HuH-7 (cell line): ENCODE results near the gene MAK.
"Not testable (repeated sequence)": the region's sequence is repeated elsewhere in the genome, so short reads cannot be mapped to it uniquely, and the experiment has no call there.

ENCODE experiments used
- DNase-seq: peaks from one replicate; pipeline ENCODE4 v3.0.0; 2011; ENCODE audit warnings: low spot score

The MAK gene

DNA sequence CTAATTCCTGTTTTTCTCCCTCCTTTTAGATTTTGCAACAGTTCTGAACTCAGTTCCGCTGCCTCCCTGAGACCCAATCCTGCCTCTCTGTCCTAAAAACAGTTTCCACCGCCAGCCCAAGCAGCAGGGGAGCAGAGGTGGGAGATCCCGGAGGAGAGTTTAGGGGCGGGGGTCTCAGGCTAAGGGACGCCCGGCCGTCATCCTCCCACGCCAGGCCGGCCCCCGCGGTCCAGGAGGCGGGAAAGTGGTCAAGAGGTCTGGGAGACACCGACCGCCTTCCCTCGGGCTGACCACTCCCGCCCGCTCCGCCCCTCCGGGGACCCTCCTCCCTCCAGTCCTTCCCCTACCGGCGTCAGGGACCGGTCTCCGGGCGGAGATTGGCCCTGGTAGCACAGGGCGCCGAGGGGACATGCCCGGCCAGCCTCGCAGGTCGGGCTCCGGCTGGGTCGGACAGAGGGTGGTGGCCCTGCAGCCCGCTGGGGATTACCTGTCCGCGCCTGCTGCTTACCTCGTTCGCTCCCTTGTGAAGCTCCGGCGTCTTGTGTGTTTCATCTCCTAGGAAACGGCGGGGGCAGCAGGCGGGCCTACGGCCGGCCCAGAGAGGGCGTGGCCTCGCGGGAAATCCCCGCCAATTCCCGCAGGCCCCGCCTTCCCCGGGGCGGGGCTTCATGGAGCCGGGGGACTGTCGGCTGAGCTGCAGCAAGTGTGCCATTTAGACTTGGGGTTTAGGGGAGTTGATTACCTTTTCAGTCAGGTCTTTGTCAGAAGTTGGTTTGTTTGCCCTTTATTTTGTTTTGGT, at the start of gene MAK:
Gene MAK, minus strand, starts transcription at position 545 of the 799 bp plus-strand sequence. CDS start 7,891 bp downstream, outside the sequence.
- DNase-seq, result peak; percentile 77

GRCh38 chr6:10886691-10887502, 48.6 kb upstream of the MAK start, which contains the start of gene SYCP2L:
TSS of gene SYCP2L (plus strand) at chr6:10887052. CDS start at chr6:10887127, 75 bp downstream.
- peak; percentile 51 for DNase-seq

DNA sequence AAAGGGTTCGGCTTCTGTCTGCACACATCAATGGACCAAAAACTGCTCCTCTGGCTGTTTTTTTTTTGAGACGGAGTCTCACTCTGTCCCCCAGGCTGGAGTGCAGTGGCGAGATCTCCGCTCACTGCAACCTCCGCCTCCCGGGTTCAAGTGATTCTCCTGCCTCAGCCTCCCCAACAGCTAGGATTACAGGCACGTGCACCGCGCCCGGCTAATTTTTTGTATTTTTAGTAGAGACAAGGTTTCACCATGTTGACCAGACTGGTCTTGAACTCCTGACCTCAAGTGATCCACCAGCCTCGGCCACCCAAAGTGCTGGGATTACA, 48.0 kb upstream of the MAK start:
- not testable (repeated sequence) for DNase-seq

DNA sequence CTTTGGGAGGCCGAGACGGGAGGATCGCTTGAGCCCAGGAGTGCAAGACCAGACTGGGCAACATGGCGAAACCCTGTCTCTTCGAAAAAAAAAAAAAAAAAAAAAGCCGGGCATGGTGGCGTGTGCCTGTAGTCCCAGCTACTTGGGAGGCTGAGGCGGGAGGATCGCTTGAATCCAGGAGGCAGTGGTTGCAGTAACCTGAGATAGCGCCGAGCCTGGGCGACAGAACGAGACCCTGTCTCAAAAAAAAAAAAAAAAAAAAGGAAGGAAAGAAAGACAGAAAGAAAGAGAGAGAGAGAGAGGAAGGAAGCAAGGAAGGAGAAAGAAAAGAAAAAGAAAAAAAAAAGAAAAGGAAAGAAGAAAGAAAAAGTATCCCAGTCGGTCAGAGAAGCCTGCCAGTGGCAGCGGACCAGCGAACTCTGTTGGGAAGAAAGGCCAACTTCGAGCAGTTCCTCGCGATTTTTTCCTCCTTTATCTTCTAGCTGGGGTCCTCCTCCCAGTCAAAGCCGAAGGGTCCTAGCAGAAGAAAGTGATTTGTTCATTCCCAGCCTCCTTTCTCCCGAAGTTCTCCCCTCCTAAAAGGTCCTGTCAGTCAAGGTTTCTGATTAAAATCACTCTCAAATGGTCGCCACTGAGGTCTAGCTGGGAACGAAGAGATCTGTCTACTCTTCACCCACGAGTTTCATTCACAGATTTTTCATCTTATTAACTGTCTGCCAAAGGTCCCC, 46.1 kb upstream of the MAK start:
- no peak for DNase-seq

- DNase-seq, result no peak
These were observed 45.2 kb upstream of the MAK start for GRCh38 chr6:10883312-10884244.

DNA sequence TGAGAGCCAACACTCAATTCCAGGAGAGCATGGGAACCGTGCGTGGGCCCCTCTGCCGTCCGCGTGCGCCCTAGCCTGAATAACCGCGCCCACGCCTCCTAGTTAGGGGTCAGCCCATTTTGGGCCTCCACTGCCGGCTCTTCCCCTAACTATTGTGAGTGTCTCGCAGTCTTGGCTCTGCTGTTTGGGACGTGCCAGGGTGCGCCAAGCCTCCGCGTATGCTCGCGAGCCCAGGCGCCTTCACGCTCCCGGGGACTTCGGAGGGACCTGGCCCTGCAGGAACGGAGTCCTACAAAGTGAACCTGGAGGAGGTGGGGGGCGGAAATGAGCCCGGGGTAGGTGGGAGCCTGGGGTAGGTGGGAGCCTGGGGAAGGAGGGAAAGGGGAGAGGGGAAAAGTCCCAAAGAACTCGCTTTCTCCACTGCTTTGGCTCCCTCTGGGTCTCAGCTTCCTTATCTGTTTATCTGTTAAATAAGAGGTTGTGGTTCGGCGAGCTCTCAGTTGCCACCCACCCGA, 44.4 kb upstream of the MAK start:
- DNase-seq, result no peak

DNA sequence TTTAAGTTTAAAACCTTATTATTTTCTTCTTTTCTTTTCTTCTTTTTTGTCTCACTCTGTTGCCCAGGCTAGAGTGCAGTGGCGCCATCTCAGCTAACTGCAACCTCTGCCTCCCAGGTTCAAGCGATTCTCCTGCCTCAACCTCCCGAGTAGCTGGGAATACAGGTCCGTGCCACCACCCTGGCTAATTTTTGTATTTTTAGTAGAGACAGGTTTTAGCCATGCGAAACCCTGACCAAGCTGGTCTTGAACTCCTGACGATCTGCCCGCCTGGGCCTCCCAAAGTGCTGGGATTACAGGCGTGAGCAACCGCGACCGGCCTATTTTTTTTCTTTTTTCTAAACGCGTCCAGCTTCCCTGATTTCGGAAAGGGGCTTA, 43.9 kb upstream of the MAK start:
- DNase-seq, result not testable (repeated sequence)

DNA sequence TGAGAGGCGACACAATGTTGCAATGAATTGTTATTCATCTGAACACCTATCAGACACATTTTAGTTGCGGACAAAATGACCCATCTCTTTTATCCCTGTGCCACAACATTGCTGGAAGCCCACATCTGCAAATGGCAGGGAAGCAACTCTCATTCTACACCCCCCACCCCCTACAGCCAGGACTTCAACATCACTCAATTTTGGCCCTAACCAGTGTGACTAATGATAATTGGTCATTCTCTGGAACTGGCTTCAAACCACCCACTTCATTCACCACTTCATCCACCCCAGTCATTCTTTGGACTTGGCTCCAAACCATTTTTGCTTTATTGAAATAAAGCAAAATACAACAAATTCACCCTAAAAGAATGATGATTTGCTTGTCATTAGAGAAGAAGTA, 42.0 kb upstream of the MAK start:
- DNase-seq, result no peak

DNA sequence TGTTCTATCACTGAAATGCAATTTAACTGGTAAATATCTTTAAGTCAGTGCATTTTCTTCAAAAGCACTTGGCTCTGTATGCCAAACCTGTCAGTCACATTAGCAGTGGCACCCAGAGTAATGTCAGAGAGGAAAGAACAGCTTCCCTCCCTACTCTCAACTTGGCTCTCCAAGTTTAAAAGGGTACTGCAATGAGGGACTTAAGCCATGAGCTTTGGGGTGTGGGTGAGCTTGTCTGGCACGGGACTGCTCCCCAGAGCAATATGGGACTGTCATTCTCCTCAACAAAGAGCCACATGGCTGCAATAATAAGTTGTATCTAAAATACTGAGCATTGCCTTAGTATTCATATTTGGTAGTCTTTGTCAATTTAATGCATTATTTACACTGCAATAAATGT, 39.5 kb upstream of the MAK start:
- DNase-seq, result no peak

DNA sequence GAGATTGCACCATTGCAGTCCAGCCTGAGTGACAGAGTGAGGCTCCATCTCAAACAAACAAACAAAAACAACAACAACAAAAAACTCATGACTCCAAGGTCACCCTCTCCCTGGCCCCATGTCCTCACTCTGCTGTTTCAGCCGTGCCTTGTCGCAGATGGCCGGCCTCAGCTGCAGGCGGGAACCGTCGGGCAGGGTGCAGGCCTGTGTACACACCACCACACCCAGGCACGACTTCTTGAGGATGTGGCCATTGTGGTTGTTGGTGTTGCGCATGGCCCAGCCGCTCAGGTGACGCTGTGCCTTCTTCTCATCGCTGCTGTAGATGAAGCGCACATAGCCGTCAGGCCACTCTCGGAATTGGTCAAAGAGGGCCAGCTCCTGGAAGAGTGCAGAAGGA, 38.7 kb upstream of the MAK start:
- no peak for DNase-seq

GRCh38 chr6:10875026-10875425, 36.7 kb upstream of the MAK start:
- no peak for DNase-seq

DNA sequence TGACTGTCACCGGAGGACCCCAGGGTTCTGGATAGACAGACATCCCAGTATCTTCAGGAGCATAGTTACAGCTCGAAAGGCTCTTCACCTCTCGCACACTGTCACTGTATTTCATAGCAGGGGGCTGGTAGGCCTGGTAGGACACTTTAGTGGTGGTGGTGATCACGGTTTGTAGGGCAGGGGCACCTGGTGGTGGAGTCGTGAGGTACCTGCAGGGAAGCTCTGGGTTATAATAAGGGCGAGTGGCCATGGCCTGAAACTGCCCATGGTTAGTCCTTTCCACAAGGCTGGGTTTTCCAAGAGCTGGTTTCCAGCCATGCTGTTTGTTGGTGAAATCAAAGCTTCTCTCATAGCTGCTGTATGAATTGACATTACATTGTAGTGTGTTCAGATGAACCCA, 35.9 kb upstream of the MAK start:
- DNase-seq, result no peak

DNA sequence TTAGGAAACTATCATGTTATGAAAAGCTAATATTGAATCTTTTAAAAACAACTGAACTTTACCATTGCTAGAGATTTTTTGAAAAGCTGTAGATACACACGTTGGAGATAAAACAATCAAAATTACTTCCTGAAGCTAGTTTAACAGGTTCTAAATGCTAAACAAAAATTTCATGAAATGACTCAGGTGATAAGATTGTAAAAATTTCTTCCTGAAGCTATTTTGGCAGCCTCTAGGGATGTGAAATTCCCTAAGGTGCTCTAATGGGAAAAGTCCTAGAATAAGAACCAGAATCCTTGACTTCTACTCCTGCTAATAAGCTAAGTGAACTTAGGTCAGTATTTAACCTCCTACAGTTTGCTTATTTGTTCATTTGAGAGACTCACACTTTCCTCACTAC, 35.0 kb upstream of the MAK start:
- DNase-seq, result no peak

- no peak for DNase-seq
These were observed 29.6 kb upstream of the MAK start for GRCh38 chr6:10867952-10868351.

DNA sequence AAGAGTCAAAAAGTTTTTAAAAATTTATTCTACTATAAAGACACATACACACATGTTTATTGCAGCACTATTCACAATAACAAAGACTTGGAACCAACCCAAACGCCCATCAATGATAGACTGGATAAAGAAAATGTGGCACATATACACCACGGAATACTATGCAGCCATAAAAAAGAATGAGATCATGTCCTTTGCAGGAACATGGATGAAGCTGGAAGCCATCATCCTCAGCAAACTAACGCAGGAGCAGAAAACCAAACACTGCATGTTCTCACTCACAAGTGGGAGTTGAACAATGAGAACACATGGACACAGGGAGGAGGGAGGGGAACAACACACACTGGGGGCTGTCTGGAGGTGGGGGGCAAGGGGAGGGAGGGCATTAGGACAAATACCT, 28.4 kb upstream of the MAK start:
- DNase-seq, result not testable (repeated sequence)

- DNase-seq, result not testable (repeated sequence)
These were observed 24.7 kb upstream of the MAK start for GRCh38 chr6:10863031-10863430.

DNA sequence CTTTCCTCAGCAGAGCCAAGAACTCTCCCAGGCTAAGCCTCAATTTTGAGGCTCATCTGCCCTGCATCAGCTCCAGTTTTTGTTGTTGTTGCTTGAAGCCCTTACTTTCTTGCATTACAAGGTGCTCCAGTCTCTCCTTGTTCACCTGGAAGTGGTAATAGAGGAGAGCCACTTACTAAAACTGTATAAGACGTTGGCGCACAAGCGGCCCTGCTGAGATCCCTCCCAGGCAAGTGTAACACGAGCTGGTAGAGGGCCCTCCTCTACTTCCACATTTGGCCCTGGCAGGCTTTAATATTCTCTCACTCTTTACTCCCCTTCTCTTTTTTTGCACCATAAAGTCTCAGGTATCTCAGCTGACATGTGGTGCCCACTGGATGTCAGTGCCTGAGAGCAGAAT, 24.0 kb upstream of the MAK start:
- DNase-seq, result no peak

- no peak for DNase-seq
These were observed 22.7 kb upstream of the MAK start for GRCh38 chr6:10861086-10861485.

- DNase-seq, result no peak
These were observed 18.9 kb upstream of the MAK start for GRCh38 chr6:10857259-10857658.

DNA sequence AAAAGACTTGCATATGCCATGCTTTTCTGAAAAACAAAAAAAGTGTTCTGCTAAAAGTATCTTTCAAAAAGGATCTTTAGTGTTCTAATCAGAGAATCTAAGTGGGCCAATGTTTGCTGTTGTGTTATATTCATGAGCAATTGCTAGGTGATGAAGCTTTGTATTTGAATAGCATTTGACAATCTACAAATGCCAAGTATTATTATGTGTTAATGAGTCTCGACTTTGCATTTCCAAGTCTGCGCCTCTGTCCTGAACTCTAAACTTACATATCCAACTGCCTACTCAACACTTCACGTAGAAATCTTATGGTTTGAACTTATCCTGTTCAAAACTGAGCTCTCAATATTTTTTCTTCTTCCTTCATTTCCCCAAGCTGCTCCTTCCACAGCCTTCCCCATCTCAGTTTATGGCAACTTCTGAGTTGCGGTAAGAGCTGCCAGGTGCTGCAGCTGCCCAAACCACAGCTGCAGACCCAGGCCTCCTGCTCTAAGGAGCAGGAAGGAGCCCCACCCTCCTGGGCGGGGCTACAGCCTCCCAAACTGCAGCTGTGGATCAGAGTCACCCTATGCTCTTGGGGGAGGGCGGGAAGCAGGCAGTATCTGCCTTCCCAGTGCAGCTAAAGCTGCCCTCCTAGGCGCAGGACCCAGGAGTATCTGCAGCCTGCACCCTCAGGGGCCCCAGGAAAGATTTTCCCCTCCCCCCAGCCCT, 16.7 kb upstream of the MAK start:
- no peak for DNase-seq

GRCh38 chr6:10853849-10854300, 15.5 kb upstream of the MAK start:
- DNase-seq, result not testable (repeated sequence)
